Motor neuron (in vitro differentiated cells): Measurements from ENCODE around the gene KCNN1. TPM values are rescaled to one million over a fixed set of nuclear protein-coding genes. Genes with fewer than 3 reads are reported as not detected.
"Not testable (repeated sequence)": the region's sequence is repeated elsewhere in the genome, so short reads cannot be mapped to it uniquely, and the experiment has no call there.

Source experiments
- ATAC-seq, 8 experiments: fragments of 200-7000 bp; cut with Tn5 transposase; replicated peaks in 6 of 8; 2 replicates each; pipeline ENCODE4 v1.8.0; 2021; ENCODE audit warnings: mild to moderate bottlenecking in 8 of 8, moderate library complexity in 8 of 8
- H3K27ac ChIP-seq, 2 donors: fragments of 250-450 bp; sonication (Bioruptor Pico); 2 replicates each; pipeline ENCODE4 v1.9.0; 2021; ENCODE audit warnings: antibody characterized with exemption in 2 of 2, mild to moderate bottlenecking in 2 of 2, moderate library complexity in 1 of 2
- H3K4me1 ChIP-seq, 2 donors: fragments of 250-450 bp; sonication (Bioruptor Pico); replicated peaks in 1 of 2; 2 replicates each; pipeline ENCODE4 v1.6.1; 2021; ENCODE audit warnings: antibody characterized with exemption in 2 of 2, mild to moderate bottlenecking in 2 of 2, moderate library complexity in 1 of 2
- H3K4me3 ChIP-seq, 5 donors: fragments of 250-450 bp; sonication (Bioruptor Pico); 2 replicates each; pipeline ENCODE4 v1.9.0; 2021; ENCODE audit warnings: antibody characterized with exemption in 5 of 5, mild to moderate bottlenecking in 5 of 5, moderate library complexity in 4 of 5
- WGBS, 10 experiments: fragments of 450-650 bp; shearing (Covaris generic); methylation state at CpG; one replicate each; pipeline ENCODE4 v1.0.0; 2022; 5-methylcytosine and 5-hydroxymethylcytosine counted together
- in situ Hi-C, 9 experiments: fragments of 400-800 bp; cut with MboI; loops; one replicate each; pipeline ENCODE4 v1.15.0; 2021; ENCODE audit warnings: low sequenced_read_pairs in 9 of 9, low pct_unique_long_range_greater_than_20kb in 2 of 9; ENCODE audit not compliant: unreplicated experiment in 9 of 9
- total RNA-seq, 8 experiments: library from RNA; unstranded; fragments of 300-600 nt; gene quantifications; 2 replicates each; pipeline versions ENCODE4 v1.2.3 to v1.2.4, GENCODE V29; 2022

The KCNN1 gene
- total RNA-seq = 10 to 100 TPM in 4 of 8 experiments, 1 to 10 TPM in 1, under 1 TPM in 3; 0.10 to 22.3 (median 8.8) TPM

DNA sequence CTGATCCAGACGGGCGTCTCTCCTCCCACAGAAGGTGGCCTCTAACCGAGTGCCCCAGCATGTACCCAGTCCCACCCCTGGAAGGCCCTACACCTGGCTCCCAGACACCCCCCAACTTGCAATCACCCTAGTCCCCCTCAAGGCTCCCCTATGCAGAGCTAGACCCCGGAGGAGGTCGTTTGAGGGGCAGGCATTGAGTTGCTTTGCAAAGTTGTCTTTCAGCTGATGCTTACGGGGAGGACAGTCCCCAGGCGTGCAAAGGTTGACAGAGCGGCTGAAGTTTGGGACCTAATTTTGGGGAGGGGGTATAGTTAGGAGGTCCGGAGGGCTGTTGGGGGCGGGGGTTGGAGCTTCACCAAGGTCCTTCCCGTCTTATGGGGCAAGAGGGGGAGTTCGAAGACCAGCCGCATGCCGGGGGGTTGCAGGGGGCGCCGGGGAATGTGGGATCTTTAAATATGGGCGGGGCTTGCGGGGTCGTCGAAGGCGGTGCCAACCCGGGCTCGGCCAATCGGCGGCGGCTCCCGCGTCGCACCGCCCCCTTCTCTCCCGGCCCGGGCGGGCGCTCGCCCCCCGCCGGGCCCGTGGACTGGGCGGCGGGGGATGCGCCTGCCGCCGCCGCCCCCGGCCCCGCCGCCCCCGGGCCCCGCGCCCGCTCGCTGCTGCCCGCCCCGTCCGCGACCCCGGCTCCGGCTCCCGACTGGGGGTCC lies at the start of gene KCNN1:
Gene KCNN1, plus strand, starts transcription at position 558 of the 707 bp plus-strand sequence. CDS start 6,782 bp downstream, outside the sequence.
- WGBS, 10 experiments = 16% methylated on average over 5 of the region's 59 CpGs; no CpG with 5 or more reads in 9 of the 10 experiments
- Histone ChIP-seq H3K27ac (no peak within 1 kb of the TSS), H3K4me1 (peaks cover 19 to 22% of the 10 kb centered on the region in 2 donors), H3K4me3 (peak within 1 kb of the TSS; percentile 41 to 86 (median 54))
- in situ Hi-C loops = no loop called here
- ATAC-seq = peak in 7 of 8 experiments; percentile 45 to 94 (median 76)

DNA sequence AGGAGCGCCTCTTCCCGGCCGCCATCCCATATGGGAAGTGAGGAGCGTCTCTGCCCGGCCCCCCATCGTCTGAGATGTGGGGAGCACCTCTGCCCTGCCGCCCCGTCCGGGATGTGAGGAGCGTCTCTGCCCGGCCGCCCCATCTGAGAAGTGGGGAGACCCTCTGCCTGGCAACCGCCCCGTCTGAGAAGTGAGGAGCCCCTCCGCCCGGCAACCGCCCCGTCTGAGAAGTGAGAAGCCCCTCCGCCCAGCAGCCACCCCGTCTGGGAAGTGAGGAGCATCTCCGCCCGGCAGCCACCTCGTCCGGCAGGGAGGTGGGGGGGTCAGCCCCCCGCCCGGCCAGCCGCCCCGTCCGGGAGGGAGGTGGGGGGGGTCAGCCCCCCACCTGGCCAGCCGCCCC lies 48.8 kb upstream of the KCNN1 start:
- ATAC-seq, H3K27ac ChIP-seq, in situ Hi-C loops, H3K4me3 ChIP-seq, H3K4me1 ChIP-seq: not testable (repeated sequence)
- no CpG with 5 or more reads among the region's 30 CpGs for WGBS, 10 experiments

DNA sequence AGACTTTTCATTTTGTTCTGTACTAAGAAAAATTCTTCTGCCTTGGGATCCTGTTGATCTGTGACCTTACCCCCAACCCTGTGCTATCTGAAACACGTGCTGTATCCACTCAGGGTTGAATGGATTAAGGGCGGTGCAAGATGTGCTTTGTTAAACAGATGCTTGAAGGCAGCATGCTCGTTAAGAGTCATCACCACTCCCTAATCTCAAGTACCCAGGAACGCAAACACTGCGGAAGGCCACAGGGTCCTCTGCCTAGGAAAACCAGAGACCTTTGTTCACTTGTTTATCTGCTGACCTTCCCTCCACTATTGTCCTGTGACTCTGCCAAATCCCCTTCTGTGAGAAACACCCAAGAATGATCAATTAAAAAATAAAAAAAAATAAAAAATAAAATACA lies 47.8 kb upstream of the KCNN1 start:
- WGBS, 10 experiments = no CpG with 5 or more reads among the region's 5 CpGs
- H3K4me3 ChIP-seq, H3K27ac ChIP-seq, H3K4me1 ChIP-seq, ATAC-seq, in situ Hi-C loops: not testable (repeated sequence)

DNA sequence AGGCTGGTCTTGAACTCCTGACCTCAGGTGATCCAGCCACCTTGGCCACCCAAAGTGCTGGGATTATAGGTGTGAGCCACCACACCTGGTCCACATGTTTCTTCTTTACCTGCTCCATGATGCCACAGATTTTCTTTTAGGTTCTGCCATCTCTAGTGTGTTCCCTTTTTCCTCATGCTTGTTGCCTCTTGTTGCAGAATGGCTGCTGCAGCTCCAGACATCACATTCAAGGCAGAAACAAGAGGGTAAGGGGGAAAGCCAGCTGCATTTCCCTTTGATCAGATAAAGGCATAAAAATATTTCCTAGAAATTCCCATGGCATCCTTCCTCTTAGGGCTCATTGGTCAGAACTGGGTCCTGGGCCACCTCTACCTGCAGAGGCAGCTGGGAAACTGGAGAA lies 46.4 kb upstream of the KCNN1 start:
- no peak for ATAC-seq
- Histone ChIP-seq H3K4me1 (no peaks in the 10 kb centered on the region), H3K4me3 (no peak overlapping the region), H3K27ac (no peak overlapping the region)
- in situ Hi-C loops = loop anchor here in 1 of 9 experiments (10.0 kb wide), 1 partner anchor 46 kb away; the partner anchor contains the start of gene SLC5A5

DNA sequence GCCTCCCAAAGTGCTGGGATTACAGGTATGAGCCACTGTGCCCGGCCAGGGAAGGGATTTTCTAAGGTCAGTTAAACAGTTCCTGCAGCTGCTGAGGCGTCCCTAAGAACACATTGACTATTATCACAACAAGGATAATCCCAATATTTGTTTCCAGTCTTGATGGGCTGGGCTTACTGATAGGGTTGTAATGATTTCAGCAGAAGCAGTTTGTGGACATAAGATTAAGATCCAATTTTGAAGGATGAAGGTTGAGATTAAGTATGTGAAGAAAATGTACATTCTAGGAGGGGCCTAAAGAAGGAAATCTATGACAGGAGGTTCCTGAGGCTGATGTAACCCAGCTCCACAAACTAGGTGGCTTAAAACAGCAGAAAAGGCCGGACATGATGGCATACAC lies 44.8 kb upstream of the KCNN1 start:
- ATAC-seq = no peak
- 10 to 57% (median 47%) methylated on average over 1 to 2 of the region's 3 CpGs; no CpG with 5 or more reads in 2 of the 10 experiments for WGBS, 10 experiments
- in situ Hi-C loops = loop anchor here in 1 of 9 experiments (10.0 kb wide), 1 partner anchor 47 kb away; the partner anchor contains the start of gene SLC5A5
- H3K4me3 ChIP-seq = no peak overlapping the region
- H3K4me1 ChIP-seq = no peaks in the 10 kb centered on the region
- no peak overlapping the region for H3K27ac ChIP-seq

DNA sequence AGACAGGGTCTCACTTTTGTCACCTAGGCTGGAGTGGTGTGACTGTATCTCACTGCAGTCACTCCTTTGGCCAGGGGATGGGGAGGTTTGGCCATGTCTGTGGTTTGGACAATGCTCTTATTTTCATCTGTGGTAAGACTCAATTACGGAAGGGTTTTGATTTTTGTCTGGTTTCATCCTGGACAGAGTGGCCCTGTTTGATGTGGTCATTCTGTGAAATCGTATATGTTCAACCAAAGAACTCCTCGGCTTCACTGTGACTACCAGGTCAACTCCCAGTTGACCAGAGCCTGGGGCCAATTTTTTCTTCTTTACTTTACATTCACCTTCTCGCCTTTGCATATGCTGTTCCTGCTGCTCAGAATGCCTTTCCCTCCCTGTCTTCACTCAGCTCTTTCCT lies 40.9 kb upstream of the KCNN1 start:
- in situ Hi-C loops = loop anchor here in 1 of 9 experiments (10.0 kb wide), 1 partner anchor 51 kb away; the partner anchor contains the start of gene SLC5A5
- Histone ChIP-seq H3K27ac (no peak overlapping the region), H3K4me3 (no peak overlapping the region), H3K4me1 (no peaks in the 10 kb centered on the region)
- ATAC-seq = no peak
- WGBS, 10 experiments = 31 to 73% (median 49%) methylated on average over 2 to 4 of the region's 4 CpGs; no CpG with 5 or more reads in 1 of the 10 experiments

DNA sequence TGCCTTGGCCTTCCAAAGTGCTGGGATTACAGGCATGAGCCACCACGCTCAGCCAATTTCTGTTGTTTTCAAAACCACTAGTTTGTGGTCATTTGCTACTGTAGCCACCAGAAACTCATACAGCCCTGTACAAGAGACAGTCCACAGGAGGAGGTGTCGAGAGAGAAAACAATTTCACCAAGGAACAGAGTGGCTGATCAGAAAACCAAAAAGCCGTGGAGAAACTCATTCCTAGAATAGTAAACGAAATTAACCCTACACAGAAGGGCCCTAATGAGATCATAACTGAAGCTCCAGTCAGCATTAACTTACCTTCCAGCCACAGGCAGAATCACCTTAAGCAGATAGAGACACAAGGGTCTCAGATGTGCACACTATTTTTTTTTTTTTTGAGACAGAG lies 37.9 kb upstream of the KCNN1 start:
- WGBS, 10 experiments = 33 to 60% (median 42%) methylated on average over 1 to 4 of the region's 4 CpGs; no CpG with 5 or more reads in 6 of the 10 experiments
- Histone ChIP-seq H3K27ac (no peak overlapping the region), H3K4me1 (peaks cover 8 to 12% of the 10 kb centered on the region in 2 donors), H3K4me3 (no peak overlapping the region)
- ATAC-seq = no peak
- in situ Hi-C loops = loop anchor here in 1 of 9 experiments (10.0 kb wide), 1 partner anchor 54 kb away; the partner anchor contains the start of gene SLC5A5

DNA sequence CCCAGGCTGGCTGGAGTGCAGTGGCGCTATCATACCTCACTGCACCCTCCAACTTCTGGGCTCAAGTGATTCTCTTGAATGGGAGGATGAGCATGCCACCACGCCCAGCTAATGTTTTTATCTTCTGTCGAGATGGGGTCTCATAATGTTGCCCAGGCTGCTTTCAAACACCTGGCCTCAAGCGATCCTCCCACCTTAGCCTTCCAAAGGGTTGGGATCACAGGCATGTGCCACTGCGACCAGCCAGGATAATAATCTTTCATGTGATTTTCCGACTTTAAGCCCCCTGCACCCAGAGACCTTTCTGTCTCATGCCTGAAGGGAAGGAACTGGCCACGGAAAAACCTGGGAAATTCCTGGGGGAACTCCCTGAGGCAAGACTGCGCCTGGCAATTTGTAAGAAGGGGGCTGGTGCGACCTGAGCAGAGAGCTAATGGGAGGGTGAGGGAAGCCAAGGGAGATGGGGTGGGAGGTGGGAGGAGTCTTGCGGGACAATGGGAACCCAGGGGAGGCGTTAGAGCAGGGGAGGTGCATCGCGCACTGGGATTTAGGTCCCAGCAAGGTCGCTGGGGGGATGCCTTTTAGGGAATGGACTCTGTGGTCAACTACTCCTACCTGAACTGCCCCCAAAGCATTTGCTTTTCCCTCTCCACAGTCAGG lies 35.2 kb upstream of the KCNN1 start:
- peak overlapping the region in 1 of 5 donors; percentile 84 for H3K4me3 ChIP-seq
- H3K4me1 ChIP-seq = peaks cover 8 to 12% of the 10 kb centered on the region in 2 donors
- no peak overlapping the region for H3K27ac ChIP-seq
- peak in 1 of 8 experiments; percentile 9 for ATAC-seq
- WGBS, 10 experiments = 0 to 100% (median 53%) methylated on average over 1 to 6 of the region's 14 CpGs; no CpG with 5 or more reads in 3 of the 10 experiments
- in situ Hi-C loops = no loop called here

DNA sequence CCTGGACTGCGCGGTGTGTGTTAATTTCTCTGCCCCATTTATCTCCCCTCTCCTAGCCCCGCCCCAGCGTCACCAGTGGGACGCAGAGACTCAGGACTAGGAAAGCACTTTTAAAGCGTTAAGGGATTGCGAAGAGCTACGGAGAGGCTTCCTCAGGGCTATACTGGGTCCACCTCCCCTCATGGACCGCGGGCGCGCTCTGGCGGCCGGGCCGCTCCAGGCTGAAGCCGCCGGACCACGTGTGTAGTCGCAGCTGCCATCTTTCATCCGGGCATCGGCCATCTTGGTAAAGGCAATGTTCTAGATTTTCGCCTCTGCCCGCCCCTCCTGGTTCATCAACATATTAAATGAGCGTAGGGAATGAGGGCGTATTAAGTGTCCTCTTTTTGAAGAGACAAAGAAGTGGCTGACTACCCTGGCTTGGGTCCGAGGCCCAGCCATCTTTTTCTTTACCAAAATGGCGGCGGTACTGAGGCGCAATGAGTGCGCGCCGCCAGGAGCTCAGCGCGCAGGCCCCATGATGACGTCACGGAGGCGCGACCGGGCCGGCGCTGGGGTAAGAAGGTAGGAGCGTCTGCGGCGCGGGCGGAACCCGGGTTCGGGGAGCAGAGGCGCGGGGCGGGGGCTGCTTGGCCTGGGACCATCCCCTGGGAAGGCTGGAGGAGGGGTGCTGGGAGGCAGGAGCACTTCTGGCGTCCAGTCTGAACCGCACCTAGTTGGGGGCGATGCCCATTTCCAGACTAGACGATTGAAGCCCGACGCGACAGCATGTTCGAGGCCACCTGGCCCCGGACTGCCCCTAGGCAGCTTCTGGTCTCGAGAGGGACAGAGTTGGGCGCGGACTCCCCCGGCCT lies 34.2 kb upstream of the KCNN1 start, which contains the start of gene CCDC124:
Gene CCDC124, plus strand, starts transcription at position 531 of the 854 bp plus-strand sequence. CDS start 3,406 bp downstream, outside the sequence.
- peak; percentile 92 to 97 (median 94) for ATAC-seq
- Histone ChIP-seq H3K4me1 (peaks cover 8 to 12% of the 10 kb centered on the region in 2 donors), H3K27ac (peak within 1 kb of the TSS; percentile 97 to 98), H3K4me3 (peak within 1 kb of the TSS; percentile 84 to 95 (median 89))
- in situ Hi-C loops = no loop called here
- 0 to 8% (median 0%) methylated on average over 2 to 24 of the region's 64 CpGs; no CpG with 5 or more reads in 4 of the 10 experiments for WGBS, 10 experiments

DNA sequence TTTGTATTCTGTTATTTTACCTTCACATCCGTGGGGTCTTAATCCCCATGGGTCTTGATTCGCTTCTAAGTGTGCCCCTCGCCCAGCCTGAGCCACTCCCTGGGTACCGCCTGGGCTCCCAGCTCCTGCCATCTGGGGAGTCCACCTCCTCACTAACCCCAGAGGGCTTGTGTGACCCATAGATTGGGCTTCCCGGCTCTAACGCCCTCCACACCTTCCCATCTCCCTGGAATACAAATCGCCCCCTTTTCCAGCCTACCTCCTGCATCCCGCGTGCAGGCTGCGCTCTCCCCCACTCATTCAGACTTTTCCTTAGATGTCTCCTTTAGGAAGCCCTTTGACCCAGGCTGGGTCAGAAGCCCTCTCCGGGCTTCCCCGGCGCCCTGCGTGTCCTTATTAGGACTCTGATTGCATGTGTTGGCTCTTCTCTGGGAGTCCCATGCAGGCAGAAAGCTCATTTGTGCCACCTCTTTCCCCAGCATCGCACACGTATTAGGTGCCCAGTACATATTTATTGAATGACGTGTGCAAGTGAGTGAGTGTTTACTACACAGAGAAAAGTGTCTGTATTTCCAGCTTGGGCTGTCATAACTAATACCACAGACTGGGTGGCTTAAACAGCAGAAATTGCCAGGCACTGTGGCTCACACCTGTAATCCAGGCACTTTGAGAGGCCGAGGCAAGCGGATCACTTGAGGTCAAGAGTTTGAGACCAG lies 33.3 kb upstream of the KCNN1 start:
- peak in 2 of 8 experiments; percentile 1 for ATAC-seq
- Histone ChIP-seq H3K4me1 (peaks cover 8 to 12% of the 10 kb centered on the region in 2 donors), H3K27ac (peak overlapping the region in 1 of 2 donors; percentile 98), H3K4me3 (peak overlapping the region; percentile 84 to 95 (median 89))
- 0 to 80% (median 18%) methylated on average over 1 to 10 of the region's 19 CpGs; no CpG with 5 or more reads in 2 of the 10 experiments for WGBS, 10 experiments
- in situ Hi-C loops = no loop called here

DNA sequence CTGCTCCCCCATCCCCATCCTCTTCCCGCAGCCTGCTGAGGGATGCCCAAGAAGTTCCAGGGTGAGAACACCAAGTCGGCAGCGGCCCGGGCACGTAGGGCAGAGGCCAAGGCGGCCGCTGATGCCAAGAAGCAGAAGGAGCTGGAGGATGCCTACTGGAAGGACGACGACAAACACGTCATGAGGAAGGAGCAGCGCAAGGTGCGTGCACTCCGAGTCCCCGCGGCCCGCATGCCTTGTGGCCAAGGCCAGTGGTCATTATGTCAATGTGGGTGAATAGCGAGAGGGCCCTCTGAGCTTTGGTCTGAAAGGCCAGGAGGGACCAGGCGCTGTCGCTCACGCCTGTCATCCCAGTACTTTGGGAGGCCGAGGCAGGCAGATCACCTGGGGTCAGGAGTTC lies 30.5 kb upstream of the KCNN1 start:
- 60 to 100% (median 95%) methylated on average over 1 to 12 of the region's 21 CpGs; no CpG with 5 or more reads in 6 of the 10 experiments for WGBS, 10 experiments
- in situ Hi-C loops = no loop called here
- no peak for ATAC-seq

DNA sequence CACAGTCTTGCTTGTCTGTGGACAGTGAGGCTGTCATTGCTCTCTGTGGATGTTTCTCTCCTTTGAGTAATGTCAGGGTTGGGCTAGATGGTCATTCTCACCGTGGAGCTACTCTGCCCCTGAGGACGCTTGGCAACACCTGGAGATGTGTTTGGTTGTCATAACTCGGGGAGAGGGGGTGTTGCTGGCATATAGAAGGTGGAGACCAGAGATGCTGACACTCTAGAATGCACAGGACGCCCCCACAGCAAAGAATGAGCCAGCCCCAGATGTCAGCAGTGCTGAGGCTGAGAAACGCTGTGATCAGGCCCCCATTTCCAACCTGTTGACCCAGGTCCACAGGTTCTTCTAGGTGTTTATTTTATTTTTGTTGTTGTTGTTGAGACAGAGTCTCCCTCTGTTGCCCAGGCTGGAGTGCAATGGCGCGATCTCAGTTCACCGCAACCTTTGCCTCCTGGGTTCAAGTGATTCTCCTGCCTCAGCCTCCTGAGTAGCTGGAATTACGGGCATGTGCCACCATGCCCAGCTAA lies 29.5 kb upstream of the KCNN1 start:
- WGBS, 10 experiments = 60 to 94% (median 82%) methylated on average over 1 to 4 of the region's 9 CpGs; no CpG with 5 or more reads in 6 of the 10 experiments
- ATAC-seq = no peak
- H3K4me1 ChIP-seq = peaks cover 5 to 6% of the 10 kb centered on the region in 2 donors
- H3K27ac ChIP-seq = no peak overlapping the region
- no peak overlapping the region for H3K4me3 ChIP-seq
- in situ Hi-C loops = no loop called here

More for the DNA sequence above, 30.5 kb upstream of the KCNN1 start:
- H3K4me1 ChIP-seq = peaks cover 8 to 12% of the 10 kb centered on the region in 2 donors
- no peak overlapping the region for H3K27ac ChIP-seq
- no peak overlapping the region for H3K4me3 ChIP-seq
